ENCODE results near the gene LGMN. TPM values are rescaled to one million over a fixed set of nuclear protein-coding genes. Genes with fewer than 3 reads are reported as not detected.

The LGMN gene
- total and polyA plus RNA-seq, 2 of the 8 experiments (the other 6 are each of a cell fraction or from before 2014, with no cell fraction given), result 57.4 to 83.4 TPM

DNA sequence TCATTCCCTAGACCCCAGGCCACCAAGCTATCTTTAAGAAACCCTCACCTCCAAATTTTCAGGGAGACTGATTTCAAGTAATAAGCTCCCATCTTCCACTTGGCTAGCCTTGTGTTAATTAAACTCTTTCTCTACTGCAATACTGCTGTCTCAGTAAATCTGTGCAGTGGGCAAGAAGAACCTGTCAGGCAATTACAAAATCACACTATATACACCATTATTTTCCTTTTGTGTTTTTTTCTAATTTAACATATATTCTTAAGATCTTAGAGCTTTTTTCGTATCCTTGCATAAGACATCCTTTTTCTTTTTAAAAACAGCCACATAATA, 38.0 kb upstream of the LGMN start:
- H2BK5ac ChIP-seq (ENCODE audit: low read depth, low read length), result no peak overlapping the region
- no peak overlapping the region for H3K27ac ChIP-seq (ENCODE audit: low read depth, low read length)
- no peaks in the 10 kb centered on the region for H3K79me2 ChIP-seq (ENCODE audit: control insufficient read depth in 1 of 2, insufficient read depth in 2 of 2, low read length in 2 of 2)
- H2AFZ ChIP-seq (ENCODE audit: low read length), result 0 out of 2 replicates have a peak overlapping the region, but pooled peaks have one; percentile 28
- H2BK120ac ChIP-seq (replicated peaks; ENCODE audit: low read depth, low read length), result no peak overlapping the region
- no peak overlapping the region for H3K18ac ChIP-seq (ENCODE audit: extremely low read depth, low read length)
- TF ChIP-seq POLR2A (IDR thresholded peaks at IDR 0.05; ENCODE audit: control extremely low read depth in 1 of 2, low read depth in 2 of 2, low read length in 2 of 2) (no peak), KDM4A (IDR thresholded peaks at IDR 0.05; ENCODE audit: low read depth, low read length, severe bottlenecking) (no peak), HDAC6 (IDR thresholded peaks at IDR 0.05; ENCODE audit: low read depth, low read length) (no peak)
- H3K27me3 ChIP-seq (replicated peaks in 1 of 4; ENCODE audit: control insufficient read depth in 3 of 4, extremely low read depth in 1 of 4, insufficient read depth in 3 of 4, low read length in 3 of 4), result no peaks in the 10 kb centered on the region; a peak in 1 of 7 replicates
- H3K23me2 ChIP-seq (ENCODE audit: low read depth, low read length), result no peaks in the 10 kb centered on the region
- no peak overlapping the region for H3K4me3 ChIP-seq (ENCODE audit: extremely low read depth in 1 of 4, insufficient read depth in 2 of 4, low read depth in 3 of 4, low read length in 4 of 4)
- H3K14ac ChIP-seq (ENCODE audit: insufficient read length), result no peak overlapping the region
- H4K91ac ChIP-seq (replicated peaks; ENCODE audit: insufficient read length, low read length), result no peak overlapping the region
- H2BK20ac ChIP-seq (ENCODE audit: low read length), result no peak overlapping the region
- no peak overlapping the region for H2BK12ac ChIP-seq (ENCODE audit: low read depth, low read length)
- CTCF ChIA-PET (ENCODE audit: partially characterized antibody), result interaction anchor here (0.6 to 1.6 kb wide), 8 partner anchors 34 to 187 kb away, joined by 3 to 4 read pairs (median 3); no protein-coding TSS in a partner anchor
- no peaks in the 10 kb centered on the region for H3K36me3 ChIP-seq (ENCODE audit: control insufficient read depth in 2 of 4, insufficient read depth in 4 of 4, low read length in 3 of 4)
- WGBS, 2 experiments (ENCODE audit: extremely low coverage in 1 of 2, insufficient coverage in 1 of 2, insufficient read length in 1 of 2, insufficient replicate concordance in 2 of 2, low coverage in 1 of 2, low lambda C conversion rate in 2 of 2, missing lambda C conversion rate in 1 of 2), result 87% methylated on average over 1 of the region's 1 CpG; no CpG with 5 or more reads in 1 of the 2 experiments
- no peak overlapping the region for H2BK15ac ChIP-seq (ENCODE audit: low read length)
- no peaks in the 10 kb centered on the region for H3K79me1 ChIP-seq (ENCODE audit: low read depth, low read length)
- H2AK5ac ChIP-seq (ENCODE audit: low read depth, low read length), result no peak overlapping the region
- no peak overlapping the region for H3K9ac ChIP-seq (replicated peaks in 1 of 4; ENCODE audit: extremely low read depth in 1 of 4, low read depth in 3 of 4, low read length in 3 of 4)
- no peak overlapping the region for H3K56ac ChIP-seq (replicated peaks; ENCODE audit: insufficient read length, low read depth, low read length)
- DNase-seq (ENCODE audit: low read depth in 1 of 2, low spot score in 2 of 2) (no peak), FAIRE-seq (peak; percentile 48)
- peaks cover 2% of the 10 kb centered on the region in 2 experiments; a peak in 3 of 4 replicates for H3K9me3 ChIP-seq (ENCODE audit: insufficient read depth in 2 of 2, low read depth in 1 of 2, low read length in 1 of 2)
- POLR2A ChIA-PET (ENCODE audit: partially characterized antibody), result no interaction called here
- no peak overlapping the region for H4K8ac ChIP-seq (ENCODE audit: extremely low read depth, insufficient read depth, low read length)
- no peak overlapping the region for H3K4me2 ChIP-seq (ENCODE audit: insufficient read depth in 1 of 2, low read depth in 2 of 2, low read length in 2 of 2)
- H4K20me1 ChIP-seq (replicated peaks in 1 of 2; ENCODE audit: control insufficient read depth in 1 of 2, insufficient read depth in 2 of 2, low read length in 2 of 2), result no peaks in the 10 kb centered on the region
- H4K5ac ChIP-seq (ENCODE audit: insufficient read length, low read depth, low read length), result no peak overlapping the region
- peaks cover 0 to 3% (median 0%) of the 10 kb centered on the region in 4 experiments; a peak in 1 of 7 replicates for H3K4me1 ChIP-seq (replicated peaks in 1 of 4; ENCODE audit: control insufficient read depth in 3 of 4, insufficient read depth in 4 of 4, low read length in 3 of 4)
- no peak overlapping the region for H3K23ac ChIP-seq (ENCODE audit: insufficient read length)
- no peak overlapping the region for H3K4ac ChIP-seq (replicated peaks; ENCODE audit: insufficient read length, low read depth, low read length)

All from H1 (cell line).